MG63 (cell line): ENCODE data around the gene SLFN5. TPM values are rescaled to one million over a fixed set of nuclear protein-coding genes. Genes with fewer than 3 reads are reported as not detected.
"Not testable (repeated sequence)": the region's sequence is repeated elsewhere in the genome, so short reads cannot be mapped to it uniquely, and the experiment has no call there.

Source experiments
- DNase-seq: peaks from one replicate; pipeline ENCODE4 v3.0.0-alpha.2; 2020
- H3K27me3 ChIP-seq: fragments of 250-450 bp; sonication (Bioruptor Pico); 2 replicates; pipeline ENCODE4 v1.5.1; 2020; ENCODE audit warnings: mild to moderate bottlenecking, moderate library complexity
- H3K36me3 ChIP-seq: fragments of 250-450 bp; sonication (Bioruptor Pico); 2 replicates; pipeline ENCODE4 v1.5.1; 2020; ENCODE audit warnings: mild to moderate bottlenecking, moderate library complexity
- H3K4me3 ChIP-seq: fragments of 250-450 bp; sonication (Bioruptor Pico); 2 replicates; pipeline ENCODE4 v1.5.1; 2020; ENCODE audit warnings: mild to moderate bottlenecking, moderate library complexity
- H3K9me3 ChIP-seq: fragments of 250-450 bp; sonication (Bioruptor Pico); 2 replicates; pipeline ENCODE4 v1.5.1; 2020; ENCODE audit warnings: mild to moderate bottlenecking, moderate library complexity
- total RNA-seq: library from RNA; depleted of rRNA; stranded (reverse); fragments of >200 nt; shearing (Covaris generic); gene quantifications from 2 replicates; pipeline ENCODE4 v1.2.3, GENCODE V29; 2014; ENCODE audit warnings: low replicate concordance

Gene SLFN5
- total RNA-seq, 1 experiment from 2014 or later, result 4.0 TPM

DNA sequence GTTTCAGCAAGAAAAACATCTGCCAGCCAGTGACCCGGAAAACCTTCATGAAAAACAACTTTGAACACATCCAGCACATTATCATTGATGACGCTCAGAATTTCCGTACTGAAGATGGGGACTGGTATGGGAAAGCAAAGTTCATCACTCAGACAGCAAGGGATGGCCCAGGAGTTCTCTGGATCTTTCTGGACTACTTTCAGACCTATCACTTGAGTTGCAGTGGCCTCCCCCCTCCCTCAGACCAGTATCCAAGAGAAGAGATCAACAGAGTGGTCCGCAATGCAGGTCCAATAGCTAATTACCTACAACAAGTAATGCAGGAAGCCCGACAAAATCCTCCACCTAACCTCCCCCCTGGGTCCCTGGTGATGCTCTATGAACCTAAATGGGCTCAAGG lies 22.2 kb downstream of the SLFN5 start:
- Histone ChIP-seq H3K27me3 (no peaks in the 10 kb centered on the region), H3K36me3 (peaks cover 27% of the 10 kb centered on the region), H3K9me3 (no peaks in the 10 kb centered on the region), H3K4me3 (no peak overlapping the region)
- no peak for DNase-seq

DNA sequence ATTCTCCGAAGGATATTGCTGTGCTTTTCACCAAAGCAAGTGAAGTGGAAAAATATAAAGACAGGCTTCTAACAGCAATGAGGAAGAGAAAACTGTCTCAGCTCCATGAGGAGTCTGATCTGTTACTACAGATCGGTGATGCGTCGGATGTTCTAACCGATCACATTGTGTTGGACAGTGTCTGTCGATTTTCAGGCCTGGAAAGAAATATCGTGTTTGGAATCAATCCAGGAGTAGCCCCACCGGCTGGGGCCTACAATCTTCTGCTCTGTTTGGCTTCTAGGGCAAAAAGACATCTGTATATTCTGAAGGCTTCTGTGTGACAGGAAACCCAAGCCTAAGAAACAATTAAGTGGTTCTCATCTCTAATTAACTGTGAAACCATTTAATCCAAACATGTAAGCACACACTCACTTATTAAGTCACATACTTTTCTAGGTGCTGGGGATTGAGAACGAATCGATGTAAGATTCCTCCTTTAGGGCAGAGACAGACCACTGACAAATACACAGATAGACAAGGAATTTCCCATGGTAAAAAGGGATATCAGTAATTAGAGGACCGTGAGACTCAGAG lies 22.8 kb downstream of the SLFN5 start:
- peaks cover 23% of the 10 kb centered on the region for H3K36me3 ChIP-seq
- no peak for DNase-seq
- H3K27me3 ChIP-seq, result no peaks in the 10 kb centered on the region
- H3K9me3 ChIP-seq, result no peaks in the 10 kb centered on the region
- H3K4me3 ChIP-seq, result no peak overlapping the region

DNA sequence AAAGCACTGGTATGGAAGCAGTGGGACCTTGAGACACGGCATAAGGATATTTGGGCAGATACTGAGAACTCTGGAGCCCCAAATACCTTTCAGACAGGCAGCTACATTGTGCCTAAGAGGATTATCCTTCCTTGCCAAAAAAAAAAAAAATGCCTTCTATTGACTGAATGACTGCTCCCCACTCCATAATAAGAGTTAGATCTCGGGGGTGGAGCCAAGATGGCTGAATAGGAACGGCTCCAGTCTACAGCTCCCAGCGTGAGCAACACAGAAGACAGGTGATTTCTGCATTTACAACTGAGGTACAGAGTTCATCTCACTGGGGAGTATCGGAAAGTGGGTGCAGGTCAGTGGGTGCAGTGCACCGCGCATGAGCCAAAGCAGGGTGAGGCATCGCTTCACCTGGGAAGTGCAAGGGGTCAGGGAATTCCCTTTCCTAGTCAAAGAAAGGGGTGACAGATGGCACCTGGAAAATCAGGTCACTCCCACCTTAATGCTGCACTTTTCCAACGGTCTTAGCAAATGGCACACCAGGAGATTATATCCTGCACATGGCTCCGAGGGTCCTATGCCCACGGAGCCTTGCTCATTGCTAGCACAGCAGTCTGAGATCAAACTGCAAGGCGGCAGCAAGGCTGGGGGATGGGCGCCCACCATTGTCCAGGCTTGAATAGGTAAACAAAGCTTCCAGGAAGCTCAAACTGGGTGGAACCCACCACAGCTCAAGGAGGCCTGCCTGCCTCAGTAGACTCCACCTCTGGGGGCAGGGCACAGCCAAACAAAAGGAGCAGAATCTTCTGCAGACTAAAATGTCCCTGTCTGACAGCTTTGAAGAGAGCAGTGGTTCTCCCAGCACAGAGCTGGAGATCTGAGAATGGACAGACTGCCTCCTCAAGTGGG lies 31.5 kb downstream of the SLFN5 start:
- not testable (repeated sequence) for DNase-seq, H3K36me3 ChIP-seq, H3K9me3 ChIP-seq, H3K4me3 ChIP-seq, H3K27me3 ChIP-seq

DNA sequence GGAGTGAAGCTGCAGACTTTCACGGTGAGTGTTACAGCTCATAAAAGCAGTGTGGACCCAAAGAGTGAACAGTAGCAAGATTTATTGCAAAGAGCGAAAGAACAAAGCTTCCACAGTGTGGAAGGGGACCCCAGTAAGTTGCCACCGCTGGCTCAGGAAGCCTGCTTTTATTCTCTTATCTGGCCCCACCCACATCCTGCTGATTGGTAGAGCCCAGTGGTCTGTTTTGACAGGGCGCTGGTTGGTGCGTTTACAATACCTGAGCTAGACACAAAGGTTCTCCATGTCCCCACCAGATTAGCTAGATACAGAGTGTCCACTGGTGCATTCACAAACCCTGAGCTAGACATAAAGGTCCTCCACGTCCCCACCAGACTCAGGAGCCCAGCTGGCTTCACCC lies 35.6 kb downstream of the SLFN5 start:
- H3K4me3 ChIP-seq, H3K27me3 ChIP-seq, H3K36me3 ChIP-seq, H3K9me3 ChIP-seq, DNase-seq: not testable (repeated sequence)

DNA sequence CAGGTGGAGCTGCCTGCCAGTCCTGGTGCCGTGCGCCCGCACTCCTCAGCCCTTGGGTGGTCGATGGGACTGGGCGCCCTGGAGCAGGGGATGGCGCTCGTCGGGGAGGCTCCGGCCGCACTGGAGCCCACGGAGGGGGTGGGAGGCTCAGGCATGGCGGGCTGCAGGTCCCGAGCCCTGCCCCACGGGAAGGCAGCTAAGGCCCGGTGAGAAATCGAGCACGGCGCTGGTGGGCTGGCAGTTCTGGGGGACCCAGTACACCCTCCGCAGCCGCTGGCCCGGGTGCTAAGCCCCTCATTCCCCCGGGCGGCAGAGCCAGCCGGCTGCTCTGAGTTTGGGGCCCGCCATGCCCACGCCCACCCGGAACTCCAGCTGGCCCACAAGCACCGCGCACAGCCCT lies 36.0 kb downstream of the SLFN5 start:
- not testable (repeated sequence) for H3K4me3 ChIP-seq, H3K27me3 ChIP-seq, H3K36me3 ChIP-seq, H3K9me3 ChIP-seq, DNase-seq

DNA sequence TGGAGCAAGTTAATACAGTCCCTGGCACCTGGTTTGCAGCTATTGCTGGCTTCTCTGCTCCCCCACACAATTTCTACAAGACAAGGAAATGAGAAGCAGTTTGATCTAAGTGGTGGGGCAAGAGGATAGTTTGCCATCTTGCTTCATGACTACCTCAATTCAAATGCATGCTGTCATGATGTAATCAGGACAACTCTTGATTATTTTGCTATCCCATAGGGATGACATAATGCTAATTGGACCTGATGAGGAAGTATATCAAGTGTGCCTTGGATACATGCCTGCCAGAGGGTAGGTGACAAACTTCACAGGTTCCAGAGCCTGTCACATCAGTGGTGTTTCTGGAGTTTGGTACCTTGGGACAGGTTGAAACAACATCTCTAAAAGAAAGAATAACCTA lies 40.9 kb downstream of the SLFN5 start:
- no peak for DNase-seq
- Histone ChIP-seq H3K27me3 (no peaks in the 10 kb centered on the region), H3K36me3 (no peaks in the 10 kb centered on the region), H3K4me3 (no peak overlapping the region), H3K9me3 (no peaks in the 10 kb centered on the region)

DNA sequence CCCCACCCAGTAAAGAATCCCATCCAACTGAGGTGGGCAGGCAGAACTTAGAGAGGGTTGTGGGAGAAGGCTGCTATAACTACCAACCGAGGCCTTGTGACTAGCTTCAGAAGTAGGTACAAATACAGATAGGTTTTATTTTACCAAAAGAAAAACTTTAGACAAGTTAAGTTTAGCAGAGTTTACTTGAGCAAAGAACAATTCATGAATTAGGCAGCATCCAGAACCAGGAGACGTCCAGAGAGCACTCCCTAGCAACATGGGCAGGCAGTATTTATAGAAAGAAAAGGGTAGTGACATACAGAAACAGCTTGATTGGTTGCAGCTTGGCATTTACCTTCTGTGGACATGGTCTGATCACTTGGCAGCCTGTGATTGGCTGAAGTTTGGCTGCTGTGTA lies 42.1 kb downstream of the SLFN5 start:
- Histone ChIP-seq H3K36me3 (no peaks in the 10 kb centered on the region), H3K9me3 (no peaks in the 10 kb centered on the region; the same call in 1 of the 2 replicates), H3K27me3 (no peaks in the 10 kb centered on the region; the same call in 1 of the 2 replicates), H3K4me3 (no peak overlapping the region)
- DNase-seq, result no peak

DNA sequence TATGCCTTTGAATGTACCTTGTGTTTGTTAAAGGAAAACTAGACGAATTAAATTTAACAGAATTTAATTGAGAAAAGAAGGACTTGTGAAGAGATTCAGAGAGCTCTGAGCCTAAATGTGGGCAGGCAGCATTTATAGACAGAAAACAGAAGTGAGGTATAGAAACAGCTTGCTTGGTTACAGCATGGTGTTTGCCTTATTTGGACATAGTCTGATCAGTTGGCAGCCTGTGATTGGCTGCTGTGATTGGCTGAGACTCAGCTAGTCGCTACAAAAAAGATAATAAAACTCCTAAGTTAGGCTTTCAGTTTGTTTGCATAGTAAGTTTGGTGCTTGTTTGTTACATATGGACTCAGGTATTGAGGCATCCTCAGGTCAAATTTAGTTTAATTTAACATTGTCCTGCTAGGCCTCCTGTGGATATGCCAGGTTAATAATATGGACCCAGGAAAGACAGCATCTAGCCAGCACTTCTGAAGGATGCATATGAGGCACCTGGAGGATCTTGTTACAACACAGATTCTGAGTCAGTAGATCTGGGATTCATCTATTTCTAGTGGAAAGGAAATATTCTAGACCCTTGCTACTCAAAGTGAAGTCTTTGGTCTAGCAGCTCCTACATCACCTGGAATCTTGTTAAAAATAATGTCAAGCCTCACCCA lies 43.4 kb downstream of the SLFN5 start:
- H3K9me3 ChIP-seq, result no peaks in the 10 kb centered on the region; the same call in 1 of the 2 replicates
- no peaks in the 10 kb centered on the region for H3K36me3 ChIP-seq
- no peak for DNase-seq
- H3K27me3 ChIP-seq, result no peaks in the 10 kb centered on the region; the same call in 1 of the 2 replicates
- H3K4me3 ChIP-seq, result no peak overlapping the region

DNA sequence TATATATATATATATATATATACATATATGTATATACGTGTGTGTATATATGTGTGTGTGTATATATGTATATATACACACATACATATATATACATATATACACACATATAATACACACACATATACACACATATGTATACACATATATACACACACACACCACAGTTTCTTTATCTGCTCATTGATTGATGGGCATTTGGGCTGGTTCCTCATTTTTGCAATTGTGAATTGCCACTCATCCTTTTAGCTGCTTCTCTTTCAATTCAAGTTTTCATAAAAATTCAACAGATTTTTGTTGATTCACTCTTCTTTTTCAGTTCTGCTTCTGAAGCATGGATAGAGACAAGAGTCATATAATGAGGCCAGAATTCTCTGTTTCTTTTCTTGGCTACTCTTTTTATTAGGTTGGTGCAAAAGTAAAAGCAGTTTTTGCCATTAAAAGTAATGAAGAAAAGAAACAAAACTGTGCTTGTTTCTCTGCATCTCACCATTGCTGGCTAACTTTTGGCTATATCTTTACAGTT lies 44.5 kb downstream of the SLFN5 start:
- Histone ChIP-seq H3K27me3 (no peaks in the 10 kb centered on the region; the same call in 1 of the 2 replicates), H3K36me3 (no peaks in the 10 kb centered on the region), H3K9me3 (no peaks in the 10 kb centered on the region; the same call in 1 of the 2 replicates), H3K4me3 (no peak overlapping the region)
- DNase-seq, result no peak

DNA sequence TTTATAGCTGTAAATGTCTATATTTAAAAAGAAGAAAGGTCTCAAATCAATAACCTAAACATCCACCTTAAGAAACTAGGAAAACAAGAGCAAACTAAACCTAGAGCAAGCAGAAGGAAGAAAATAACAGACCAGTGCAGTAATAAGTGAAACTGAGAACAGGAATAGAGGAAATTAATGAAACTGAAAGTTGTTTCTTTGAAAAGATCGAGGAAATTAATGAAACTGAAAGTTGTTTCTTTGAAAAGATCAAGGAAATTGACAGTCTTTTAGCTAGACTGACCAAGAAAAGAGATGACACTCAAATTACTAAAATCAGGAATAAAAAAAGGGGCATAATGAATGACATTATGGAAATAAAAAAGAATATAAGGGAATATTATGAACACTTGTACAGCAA lies 46.4 kb downstream of the SLFN5 start:
- no peaks in the 10 kb centered on the region; the same call in 1 of the 2 replicates for H3K27me3 ChIP-seq
- no peaks in the 10 kb centered on the region for H3K36me3 ChIP-seq
- no peak overlapping the region for H3K4me3 ChIP-seq
- DNase-seq, result no peak
- no peaks in the 10 kb centered on the region; the same call in 1 of the 2 replicates for H3K9me3 ChIP-seq

DNA sequence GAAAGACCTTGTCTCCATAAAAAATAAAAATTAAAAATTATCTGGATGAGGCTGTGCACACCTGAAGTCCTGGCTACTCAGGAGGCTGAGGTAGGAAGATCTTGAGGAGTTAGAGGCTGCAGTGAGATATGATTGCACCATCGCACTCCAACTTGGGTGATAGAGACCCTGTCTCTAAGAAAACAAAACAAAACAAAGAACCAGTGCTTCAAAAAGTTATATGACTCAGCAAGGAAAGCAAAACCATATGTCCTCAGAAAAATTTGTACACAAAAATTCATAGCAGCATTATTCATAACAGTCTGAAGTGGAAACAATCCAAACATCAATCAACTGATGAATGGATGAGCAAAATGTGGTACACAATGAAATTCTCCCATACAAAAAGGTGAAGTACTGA lies 48.9 kb downstream of the SLFN5 start:
- DNase-seq, result no peak

DNA sequence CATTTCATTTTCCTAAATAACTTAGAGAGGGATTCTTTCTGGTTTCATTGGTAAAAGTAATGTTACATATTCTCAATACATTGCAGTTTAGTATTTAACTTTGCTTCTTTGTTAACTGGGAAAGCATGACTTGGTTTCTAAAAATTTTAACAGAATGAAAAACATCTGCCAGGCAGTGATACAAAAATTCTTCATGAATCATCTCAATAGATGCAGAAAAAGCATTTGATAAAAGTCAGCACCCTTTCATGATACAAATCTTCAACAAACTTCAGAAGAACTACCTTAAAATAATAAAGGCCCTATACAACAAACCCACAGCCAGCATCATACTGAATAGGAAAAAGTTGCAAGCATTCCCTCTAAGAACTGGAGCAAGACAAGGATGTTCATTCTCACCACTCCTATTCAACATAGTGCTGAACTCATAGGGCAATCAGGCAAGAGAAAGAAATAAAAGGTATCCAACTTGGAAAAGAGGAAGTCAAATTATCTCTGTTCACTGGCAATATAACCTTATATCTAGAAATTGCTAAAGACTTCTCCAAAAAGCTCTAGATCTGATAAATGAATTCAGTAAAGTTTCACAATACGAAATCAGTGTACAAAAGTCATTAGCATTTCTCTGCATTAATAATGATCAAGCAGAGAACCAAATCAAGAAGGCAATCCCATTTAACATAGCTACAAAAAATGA lies 50.4 kb downstream of the SLFN5 start:
- Histone ChIP-seq H3K9me3 (peaks cover 2% of the 10 kb centered on the region), H3K27me3 (no peaks in the 10 kb centered on the region; the same call in 1 of the 2 replicates), H3K36me3 (no peaks in the 10 kb centered on the region), H3K4me3 (no peak overlapping the region)
- DNase-seq, result no peak

More for the DNA sequence above, 48.9 kb downstream of the SLFN5 start:
- Histone ChIP-seq H3K4me3 (no peak overlapping the region), H3K27me3 (no peaks in the 10 kb centered on the region; the same call in 1 of the 2 replicates), H3K36me3 (no peaks in the 10 kb centered on the region), H3K9me3 (peaks cover 2% of the 10 kb centered on the region)

DNA sequence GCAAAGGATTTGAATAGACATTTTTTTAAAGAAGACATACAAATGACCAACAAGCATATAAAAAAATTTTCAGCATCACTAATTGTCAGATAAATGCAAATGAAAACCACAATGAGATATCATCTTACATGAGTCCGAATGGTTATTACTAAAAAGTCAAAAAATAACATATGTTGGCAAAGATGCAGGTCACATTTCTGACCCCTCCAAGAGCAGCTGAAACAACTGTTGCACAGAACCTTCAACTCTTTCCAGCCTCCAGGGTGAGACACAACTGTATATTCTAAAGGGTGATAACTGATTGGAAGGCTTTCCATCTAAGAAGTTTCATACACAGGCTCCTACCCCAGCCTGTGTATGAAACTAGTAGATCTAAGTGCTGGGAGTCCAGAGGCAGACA lies 51.9 kb downstream of the SLFN5 start:
- Histone ChIP-seq H3K9me3 (peaks cover 5% of the 10 kb centered on the region), H3K27me3 (no peaks in the 10 kb centered on the region; the same call in 1 of the 2 replicates), H3K4me3 (no peak overlapping the region), H3K36me3 (no peaks in the 10 kb centered on the region)
- DNase-seq, result no peak

DNA sequence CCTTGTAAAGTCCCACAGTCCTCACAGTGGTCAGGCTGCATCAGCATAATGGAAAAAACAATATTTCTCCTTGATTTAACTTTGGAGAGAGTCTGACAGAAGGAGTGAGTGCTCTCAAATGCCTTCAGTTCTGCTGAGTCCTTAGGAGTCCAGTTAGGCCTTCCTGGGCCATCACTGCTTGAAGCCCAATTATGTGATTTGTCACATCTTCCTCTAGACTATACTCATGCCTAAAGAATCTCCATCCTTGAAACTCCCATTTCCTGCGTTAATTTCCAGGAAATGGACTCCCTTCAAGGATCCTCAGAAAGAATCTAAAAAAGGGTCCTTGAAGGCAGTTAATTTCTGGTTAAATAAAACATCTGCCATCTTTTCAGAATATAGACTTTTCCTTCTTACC lies 52.8 kb downstream of the SLFN5 start:
- H3K36me3 ChIP-seq, result no peaks in the 10 kb centered on the region
- H3K27me3 ChIP-seq, result no peaks in the 10 kb centered on the region
- H3K9me3 ChIP-seq, result peaks cover 10% of the 10 kb centered on the region
- no peak overlapping the region for H3K4me3 ChIP-seq
- no peak for DNase-seq

DNA sequence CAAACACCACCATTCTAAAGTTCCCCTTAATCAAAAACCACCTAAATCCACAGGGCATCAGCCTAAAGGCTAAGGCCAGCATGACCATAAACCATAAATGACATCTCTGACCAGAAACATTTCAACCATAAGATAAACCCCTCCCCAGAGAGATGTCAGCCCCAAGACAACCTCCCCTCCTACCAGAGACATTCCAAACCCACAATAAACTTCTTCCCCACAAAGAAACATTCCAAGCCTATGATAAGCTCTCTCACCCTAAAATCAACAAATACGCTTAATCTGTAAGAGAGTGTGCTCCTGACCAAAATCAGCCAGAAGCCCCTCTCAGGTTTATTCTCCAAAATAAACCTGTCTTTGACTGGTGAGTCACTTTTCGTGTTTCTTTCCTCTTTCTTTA lies 54.8 kb downstream of the SLFN5 start:
- DNase-seq, result no peak
- Histone ChIP-seq H3K4me3 (no peak overlapping the region), H3K27me3 (no peaks in the 10 kb centered on the region), H3K9me3 (peaks cover 13% of the 10 kb centered on the region), H3K36me3 (no peaks in the 10 kb centered on the region)

DNA sequence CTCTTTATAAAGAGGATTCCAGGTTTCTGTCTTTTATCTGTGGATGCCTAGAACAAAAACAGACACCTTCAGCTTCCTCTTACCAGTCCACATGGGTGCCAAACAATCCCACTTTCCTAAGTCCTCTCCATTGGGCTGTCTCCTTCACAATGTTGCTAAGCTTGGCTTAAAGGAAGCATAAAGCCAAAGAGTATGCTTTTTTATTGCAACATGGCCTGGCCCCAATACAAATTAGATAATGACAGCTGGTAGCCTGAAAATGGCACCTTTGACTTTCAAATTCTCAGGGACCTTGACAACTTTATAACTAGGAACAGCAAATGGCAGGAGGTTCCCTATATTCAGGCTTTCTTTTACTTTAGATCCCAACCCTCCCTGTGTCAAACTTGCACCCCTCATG lies 55.8 kb downstream of the SLFN5 start:
- Histone ChIP-seq H3K36me3 (no peaks in the 10 kb centered on the region), H3K4me3 (no peak overlapping the region), H3K27me3 (no peaks in the 10 kb centered on the region), H3K9me3 (peaks cover 15% of the 10 kb centered on the region)
- no peak for DNase-seq

DNA sequence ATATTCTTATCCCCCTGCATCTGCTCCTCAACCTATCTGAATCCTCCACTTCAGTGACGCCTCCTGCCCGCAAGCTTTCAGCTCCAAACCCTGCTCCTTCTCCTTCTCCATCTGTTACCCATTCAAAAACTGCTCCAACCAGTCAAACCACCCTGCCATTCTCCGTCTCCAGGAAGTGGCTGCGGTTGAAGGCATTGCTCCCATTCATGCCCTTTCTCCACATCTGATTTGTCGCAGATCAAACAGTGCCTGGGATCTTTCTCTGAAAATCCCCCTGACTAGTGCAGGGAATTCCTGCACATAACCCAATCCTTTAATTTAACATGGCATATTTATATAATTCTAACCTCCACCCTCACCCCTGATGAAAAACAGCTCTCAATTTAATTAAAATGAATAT lies 56.3 kb downstream of the SLFN5 start:
- Histone ChIP-seq H3K36me3 (no peaks in the 10 kb centered on the region), H3K4me3 (no peak overlapping the region), H3K27me3 (no peaks in the 10 kb centered on the region), H3K9me3 (peaks cover 20% of the 10 kb centered on the region)
- DNase-seq, result no peak
